SKM-1 treated with dmso at 0.1 percent for 144 hours (cell line): Measurements from ENCODE around the gene QPRT.
"Not testable (repeated sequence)": the region's sequence is repeated elsewhere in the genome, so short reads cannot be mapped to it uniquely, and the experiment has no call there.

Experiments used
- DNase-seq: peaks from one replicate; lab custom pipeline; 2025; ENCODE audit not compliant: unreplicated experiment; lab: John Stamatoyannopoulos, UW

Gene QPRT

GRCh38 chr16:29745121-29745852 lies 66.3 kb downstream of the QPRT start:
- peak; percentile 88 for DNase-seq

GRCh38 chr16:29745853-29746345 lies 66.9 kb downstream of the QPRT start, which contains the start of gene C16orf54:
C16orf54 (minus strand) TSS chr16:29745990; CDS start chr16:29744951, 1,039 bp downstream.
- DNase-seq: peak; percentile 97

- DNase-seq: not testable (repeated sequence)
Observed at GRCh38 chr16:29746518-29746917, 67.5 kb downstream of the QPRT start.
